ENCODE results near the gene ELAC2.
"Not testable (repeated sequence)": the region's sequence is repeated elsewhere in the genome, so short reads cannot be mapped to it uniquely, and the experiment has no call there.

Gene ELAC2

DNA sequence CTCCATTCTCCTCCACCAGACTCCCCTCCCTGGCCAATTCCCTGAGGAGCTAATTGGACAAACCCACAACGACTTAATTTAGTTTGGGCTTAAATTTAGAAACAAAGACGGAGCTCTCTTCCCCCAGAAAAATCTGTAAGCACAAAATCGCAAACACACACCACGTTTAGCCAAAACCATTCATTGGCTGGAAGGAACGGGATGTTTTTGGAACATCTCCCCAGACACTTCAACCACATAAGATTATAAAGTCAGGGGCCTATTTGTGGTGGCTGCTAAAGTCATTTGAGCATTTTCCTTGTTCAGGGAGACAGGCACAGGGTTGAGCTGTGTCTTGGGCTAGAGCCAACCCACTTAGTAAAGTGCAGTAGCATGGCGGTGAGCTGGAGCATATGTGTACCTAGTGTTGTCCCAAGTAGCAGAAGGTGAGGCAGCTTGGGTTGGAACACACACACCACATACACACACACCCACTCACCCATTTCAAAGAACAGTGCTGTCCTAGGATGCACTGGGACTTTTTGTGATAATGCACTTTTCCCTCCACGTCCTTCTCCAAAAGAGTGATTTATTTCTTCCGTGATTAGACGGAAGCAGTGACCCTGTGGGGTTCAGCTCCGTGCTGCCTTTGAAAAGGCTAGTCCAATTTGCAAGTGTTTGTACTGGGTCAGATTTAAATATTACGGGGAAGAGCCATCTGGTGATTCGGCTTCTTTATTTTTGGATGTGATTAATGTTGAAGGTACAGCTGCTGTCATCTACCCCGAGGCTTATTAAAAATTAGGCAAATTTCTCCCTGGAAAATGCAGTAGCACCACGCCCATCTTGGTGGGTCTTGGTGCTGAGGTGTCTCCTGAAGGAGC, 32.2 kb downstream of the ELAC2 start:
- Mint-ChIP-seq H3K4me3 (no peak overlapping the region), H3K27ac (no peak overlapping the region), H3K9me3 (peaks cover 2% of the 10 kb centered on the region), H3K36me3 (peaks cover 15% of the 10 kb centered on the region), H3K4me1 (peaks cover 14% of the 10 kb centered on the region)
- no peak for ATAC-seq
- DNase-seq (ENCODE audit: low spot score in 2 of 2) = no peak

GRCh38 chr17:12983991-12984884, 33.6 kb downstream of the ELAC2 start:
- no peak for ATAC-seq
- Mint-ChIP-seq H3K27ac (no peak overlapping the region), H3K36me3 (peaks cover 4% of the 10 kb centered on the region), H3K4me3 (no peak overlapping the region), H3K9me3 (peaks cover 2% of the 10 kb centered on the region), H3K4me1 (peaks cover 9% of the 10 kb centered on the region)
- DNase-seq (ENCODE audit: low spot score in 2 of 2) = no peak

- ATAC-seq = peak; percentile 68
- H3K4me3 Mint-ChIP-seq = no peak overlapping the region
These were observed 35.6 kb downstream of the ELAC2 start for GRCh38 chr17:12982224-12982623.

DNA sequence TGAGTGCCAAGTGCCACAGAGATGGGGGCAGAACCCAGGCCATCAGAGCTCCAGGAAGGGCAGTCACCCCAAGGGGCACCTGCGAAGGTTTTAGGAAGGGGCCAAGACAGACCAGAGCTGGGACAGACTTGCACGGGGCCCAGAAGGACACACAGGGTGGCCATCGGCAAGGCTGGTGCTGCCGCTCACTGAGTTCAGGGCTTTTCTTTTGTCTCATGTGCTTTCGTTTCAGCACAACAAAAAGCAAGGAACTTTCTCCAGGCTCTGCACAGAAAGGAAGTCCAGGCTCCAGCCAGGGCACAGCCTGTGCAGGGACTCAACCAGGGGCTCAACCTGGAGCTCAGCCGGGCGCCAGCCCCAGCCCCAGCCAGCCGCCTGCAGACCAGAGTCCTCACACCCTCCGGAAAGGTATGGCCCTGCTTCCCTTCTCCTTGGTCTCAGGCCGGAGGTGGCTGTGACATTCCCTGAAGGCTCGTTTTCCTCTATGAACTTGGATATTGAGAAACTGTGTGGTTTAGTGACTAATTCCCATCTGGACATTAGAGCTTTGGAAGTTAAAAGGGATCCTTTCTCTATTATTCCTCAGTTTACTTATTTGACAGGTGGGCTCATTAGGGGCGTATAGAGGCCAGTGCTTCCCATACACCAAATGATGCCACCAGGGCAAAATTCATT, 37.9 kb downstream of the ELAC2 start:
- Mint-ChIP-seq H3K9me3 (peaks cover 2% of the 10 kb centered on the region), H3K4me1 (peaks cover 9% of the 10 kb centered on the region), H3K27ac (no peak overlapping the region), H3K36me3 (peaks cover 4% of the 10 kb centered on the region), H3K4me3 (no peak overlapping the region)
- ATAC-seq (no peak), DNase-seq (ENCODE audit: low spot score in 2 of 2) (no peak)

More at GRCh38 chr17:12982224-12982623, 35.6 kb downstream of the ELAC2 start:
- Mint-ChIP-seq H3K27ac (no peak overlapping the region), H3K36me3 (peaks cover 4% of the 10 kb centered on the region), H3K9me3 (peaks cover 2% of the 10 kb centered on the region), H3K4me1 (peaks cover 9% of the 10 kb centered on the region)
- no peak for DNase-seq (ENCODE audit: low spot score in 2 of 2)

- no peak overlapping the region for H3K4me3 Mint-ChIP-seq
- no peak overlapping the region for H3K27ac Mint-ChIP-seq
- ATAC-seq (no peak), DNase-seq (ENCODE audit: low spot score in 2 of 2) (no peak)
- H3K36me3 Mint-ChIP-seq = peaks cover 4% of the 10 kb centered on the region
- H3K4me1 Mint-ChIP-seq = peaks cover 9% of the 10 kb centered on the region
- peaks cover 2% of the 10 kb centered on the region for H3K9me3 Mint-ChIP-seq
These were observed 38.6 kb downstream of the ELAC2 start for GRCh38 chr17:12979246-12979645.

GRCh38 chr17:12978787-12979186, 39.0 kb downstream of the ELAC2 start:
- H3K9me3 Mint-ChIP-seq; ATAC-seq; H3K4me3 Mint-ChIP-seq; H3K36me3 Mint-ChIP-seq; DNase-seq (ENCODE audit: low spot score in 2 of 2); H3K27ac Mint-ChIP-seq; H3K4me1 Mint-ChIP-seq: not testable (repeated sequence)

- ATAC-seq (no peak), DNase-seq (ENCODE audit: low spot score in 2 of 2) (no peak)
- peaks cover 1% of the 10 kb centered on the region for H3K36me3 Mint-ChIP-seq
- H3K27ac Mint-ChIP-seq = no peak overlapping the region
- H3K4me1 Mint-ChIP-seq = peaks cover 3% of the 10 kb centered on the region
- H3K9me3 Mint-ChIP-seq = peaks cover under 1% of the 10 kb centered on the region
- no peak overlapping the region for H3K4me3 Mint-ChIP-seq
These were observed 40.6 kb downstream of the ELAC2 start for GRCh38 chr17:12977008-12977751.

- Mint-ChIP-seq H3K4me1 (no peaks in the 10 kb centered on the region), H3K4me3 (no peak overlapping the region)
These were observed 43.8 kb downstream of the ELAC2 start for GRCh38 chr17:12974005-12974531.

DNA sequence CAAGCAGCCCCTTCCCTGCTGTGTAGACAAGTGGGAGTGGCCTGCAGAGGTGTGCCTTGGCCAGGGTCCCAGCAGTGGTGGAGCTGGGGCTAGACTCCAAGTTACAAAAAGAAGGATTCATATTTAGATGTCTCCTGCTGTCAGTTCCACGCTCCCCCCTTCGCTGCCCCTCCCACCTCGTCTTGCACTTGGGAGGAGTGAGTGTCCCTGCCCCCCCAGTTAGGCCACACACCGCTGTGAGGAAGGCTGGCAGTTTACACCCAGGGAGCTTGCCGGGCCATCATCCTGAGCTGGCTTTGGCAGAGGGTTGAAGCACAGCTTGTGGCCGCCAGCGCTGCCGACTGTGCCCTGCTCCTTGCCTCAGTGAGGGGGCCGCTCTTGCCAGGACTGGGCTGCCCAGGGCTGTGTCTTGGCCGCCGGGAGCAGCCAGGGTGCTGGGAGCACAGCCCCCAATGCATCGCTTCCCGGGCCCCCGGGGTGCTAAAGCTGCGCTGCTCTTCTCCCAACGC, 44.3 kb downstream of the ELAC2 start:
- Mint-ChIP-seq H3K27ac (no peak overlapping the region), H3K4me1 (no peaks in the 10 kb centered on the region), H3K9me3 (no peaks in the 10 kb centered on the region), H3K36me3 (no peaks in the 10 kb centered on the region), H3K4me3 (no peak overlapping the region)
- peak; percentile 37 for ATAC-seq
- DNase-seq (ENCODE audit: low spot score in 2 of 2) = no peak

More at GRCh38 chr17:12974005-12974531, 43.8 kb downstream of the ELAC2 start:
- no peak overlapping the region for H3K27ac Mint-ChIP-seq
- DNase-seq (ENCODE audit: low spot score in 2 of 2) (no peak), ATAC-seq (peak; percentile 31)
- no peaks in the 10 kb centered on the region for H3K9me3 Mint-ChIP-seq
- no peaks in the 10 kb centered on the region for H3K36me3 Mint-ChIP-seq

GRCh38 chr17:12967962-12968361, 49.9 kb downstream of the ELAC2 start:
- H3K9me3 Mint-ChIP-seq = no peaks in the 10 kb centered on the region

DNA sequence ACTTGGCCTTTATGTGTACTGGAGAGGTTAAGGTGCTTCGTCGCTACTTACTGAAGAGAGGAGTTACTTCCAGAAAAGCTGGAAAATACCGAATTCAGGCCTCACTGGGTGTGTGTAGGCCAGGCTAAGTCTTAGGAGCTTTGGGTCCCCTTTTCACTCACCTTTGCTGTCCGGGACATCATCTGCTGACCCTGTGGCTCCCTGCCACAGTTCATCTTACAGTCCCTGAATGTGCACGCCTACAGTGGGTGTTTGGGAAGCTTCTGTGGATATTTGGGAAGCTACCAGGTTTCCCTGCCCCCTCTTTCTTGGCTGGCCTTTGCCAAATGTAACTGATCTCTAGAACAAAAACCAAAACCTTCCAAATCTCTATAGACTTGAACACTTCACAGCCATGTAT, 51.4 kb downstream of the ELAC2 start:
- Mint-ChIP-seq H3K4me3 (no peak overlapping the region), H3K4me1 (no peaks in the 10 kb centered on the region), H3K27ac (no peak overlapping the region), H3K36me3 (no peaks in the 10 kb centered on the region), H3K9me3 (no peaks in the 10 kb centered on the region)
- no peak for ATAC-seq
- no peak for DNase-seq (ENCODE audit: low spot score in 2 of 2)

More at GRCh38 chr17:12967962-12968361, 49.9 kb downstream of the ELAC2 start:
- DNase-seq (ENCODE audit: low spot score in 2 of 2) (no peak), ATAC-seq (no peak)
- H3K27ac Mint-ChIP-seq = no peak overlapping the region
- H3K4me1 Mint-ChIP-seq = no peaks in the 10 kb centered on the region
- H3K4me3 Mint-ChIP-seq = no peak overlapping the region
- H3K36me3 Mint-ChIP-seq = no peaks in the 10 kb centered on the region

DNA sequence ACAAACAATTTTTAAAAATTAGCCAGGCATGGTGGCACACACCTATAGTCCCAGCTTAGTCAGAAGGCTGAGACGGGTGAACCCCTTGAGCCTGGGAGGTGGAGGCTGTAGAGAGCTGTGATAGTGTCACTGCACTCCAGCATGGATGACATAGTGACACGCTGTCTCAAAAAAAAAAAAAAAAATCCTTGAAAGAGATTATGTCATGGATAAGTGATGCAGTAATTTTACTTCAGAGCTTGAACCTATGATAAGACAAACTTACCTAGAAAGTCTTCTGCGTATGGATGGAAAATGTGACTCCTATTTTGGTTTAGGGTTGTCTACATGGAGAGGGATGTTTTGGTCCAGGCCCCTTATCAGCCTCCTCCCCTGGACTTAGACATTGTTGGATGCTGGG, 51.8 kb downstream of the ELAC2 start:
- Mint-ChIP-seq H3K36me3 (no peaks in the 10 kb centered on the region), H3K4me1 (no peaks in the 10 kb centered on the region), H3K4me3 (no peak overlapping the region), H3K9me3 (no peaks in the 10 kb centered on the region), H3K27ac (no peak overlapping the region)
- ATAC-seq (no peak), DNase-seq (ENCODE audit: low spot score in 2 of 2) (no peak)

DNA sequence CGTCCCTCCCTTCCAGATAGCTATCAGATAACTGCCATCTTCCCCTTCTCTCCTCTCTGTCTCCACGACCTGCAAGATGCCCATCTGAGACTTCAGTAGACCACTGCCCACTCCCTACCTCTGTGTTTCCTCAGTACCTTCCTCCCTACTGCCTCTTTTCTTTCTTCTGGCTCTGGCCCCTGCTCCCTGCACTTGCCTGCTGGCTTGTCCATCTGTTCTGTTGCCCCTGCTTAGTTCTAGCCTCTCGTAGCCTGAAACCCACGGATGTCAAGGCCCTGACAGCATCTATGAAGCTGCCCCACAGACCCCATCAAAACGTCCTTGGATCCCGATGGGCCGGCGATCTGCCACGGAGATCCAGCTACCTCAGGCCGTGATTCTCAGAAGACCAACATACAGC, 53.0 kb downstream of the ELAC2 start:
- ATAC-seq = no peak
- Mint-ChIP-seq H3K4me1 (no peaks in the 10 kb centered on the region), H3K27ac (no peak overlapping the region), H3K36me3 (no peaks in the 10 kb centered on the region), H3K9me3 (no peaks in the 10 kb centered on the region), H3K4me3 (no peak overlapping the region)
- no peak for DNase-seq (ENCODE audit: low spot score in 2 of 2)

DNA sequence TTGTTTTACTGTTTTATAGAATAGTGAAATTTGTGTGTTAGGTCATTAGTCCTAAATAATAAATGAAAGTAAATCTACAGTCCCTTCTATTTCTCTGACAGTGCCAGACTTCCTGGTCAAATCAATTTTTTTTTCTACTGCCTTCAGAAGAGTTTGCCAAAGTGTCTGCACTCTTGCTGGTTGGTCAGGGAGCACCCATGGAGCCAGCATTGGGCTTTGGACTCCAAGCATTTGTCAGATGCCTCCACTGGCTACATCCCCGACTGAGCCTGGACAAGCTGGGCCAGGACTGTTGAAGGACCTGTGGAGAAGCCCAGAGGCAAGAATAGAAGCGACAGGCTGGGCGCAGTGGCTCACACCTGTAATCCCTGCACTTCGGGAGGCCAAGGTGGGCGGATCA, 53.7 kb downstream of the ELAC2 start:
- no peaks in the 10 kb centered on the region for H3K36me3 Mint-ChIP-seq

More for the DNA sequence above, 53.7 kb downstream of the ELAC2 start:
- no peak for ATAC-seq
- no peak for DNase-seq (ENCODE audit: low spot score in 2 of 2)
- H3K4me3 Mint-ChIP-seq = no peak overlapping the region
- no peak overlapping the region for H3K27ac Mint-ChIP-seq
- no peaks in the 10 kb centered on the region for H3K4me1 Mint-ChIP-seq
- no peaks in the 10 kb centered on the region for H3K9me3 Mint-ChIP-seq
